ENCODE measurements around the gene ZNF624. TPM values are rescaled to one million over a fixed set of nuclear protein-coding genes. Genes with fewer than 3 reads are reported as not detected.

The ZNF624 gene
- total RNA-seq, 1 donor from 2014 or later: 15.5 TPM

GRCh38 chr17:16573466-16573865 is 80.2 kb downstream of the ZNF624 start:
- DNase-seq (ENCODE audit: extremely low spot score in 2 of 2): no peak
- Histone ChIP-seq H3K27me3 (no peaks in the 10 kb centered on the region), H3K36me3 (no peaks in the 10 kb centered on the region), H3K27ac (no peak overlapping the region), H3K4me1 (peaks cover 3% of the 10 kb centered on the region), H3K4me3 (no peak overlapping the region), H3K9me3 (no peaks in the 10 kb centered on the region)
- no peak for TF ChIP-seq POLR2AphosphoS5 (IDR thresholded peaks at IDR 0.05; ENCODE audit: insufficient read depth in 1 of 2, low read depth in 1 of 2)
- no peak for TF ChIP-seq POLR2A (IDR thresholded peaks at IDR 0.05)
- TF ChIP-seq CTCF (IDR thresholded peaks at IDR 0.05): no peak
- intact Hi-C loops (cut with DNase I): no loop called here

Small RNA genes within 50 kb of the gene (small RNA-seq; reads per million reads assigned to genes)
- not detected for gene RNU6-405P

Other genes starting within 250 kb of the ZNF624 start
- 22.3 TPM for gene TRPV2, start 238.3 kb downstream of the ZNF624 start, total RNA-seq
- gene LRRC75A, start 161.7 kb downstream of the ZNF624 start, total RNA-seq: 1.7 TPM
- gene ZNF287, start 84.6 kb downstream of the ZNF624 start, total RNA-seq: 5.9 TPM
- 2.5 TPM for gene CCDC144A, start 36.4 kb upstream of the ZNF624 start, total RNA-seq

All from vagina (tissue), 2 donors.